Activated T-helper 1 cell treated with anti-CD3 and anti-CD28 coated beads, Interleukin-2, amount 50 U/mL, for 16 hours (primary cell): ENCODE results near the gene ASIC3.
A peak's percentile ranks its signal among the peaks of the same experiment; 100 is the strongest.

Experiments
- DNase-seq, 2 donors: peaks; one replicate each; pipeline ENCODE4 v3.0.0-alpha.2; 2020; ENCODE audit warnings: low read depth in 1 of 2, low spot score in 1 of 2

The ASIC3 gene

GRCh38 chr7:151056666-151057505 lies 8.6 kb downstream of the ASIC3 start:
- no peak for DNase-seq

GRCh38 chr7:151057506-151057988 lies 9.2 kb downstream of the ASIC3 start, which contains the start of gene CDK5:
TSS of gene CDK5 (minus strand) at chr7:151057897. CDS start at chr7:151057848, 49 bp downstream.
- no peak for DNase-seq

GRCh38 chr7:151057989-151058780 lies 9.9 kb downstream of the ASIC3 start:
- peak; percentile 93 to 94 for DNase-seq

GRCh38 chr7:151058781-151059366 lies 10.5 kb downstream of the ASIC3 start:
- no peak for DNase-seq

- peak; percentile 42 to 67 for DNase-seq
Observed at GRCh38 chr7:151059367-151060112, 11.2 kb downstream of the ASIC3 start, which contains the start of gene SLC4A2. TSS of gene SLC4A2 (plus strand) at chr7:151059589. CDS start at chr7:151061988, 2,399 bp downstream.

GRCh38 chr7:151060113-151060415 lies 11.7 kb downstream of the ASIC3 start:
- no peak for DNase-seq

- no peak for DNase-seq
Observed at GRCh38 chr7:151060416-151061212, 12.3 kb downstream of the ASIC3 start.

GRCh38 chr7:151061213-151062110 lies 13.1 kb downstream of the ASIC3 start:
- DNase-seq, result no peak

- no peak for DNase-seq
Observed at GRCh38 chr7:151062111-151062398, 13.7 kb downstream of the ASIC3 start.

GRCh38 chr7:151062399-151063211 lies 14.3 kb downstream of the ASIC3 start:
- no peak for DNase-seq

GRCh38 chr7:151063212-151063561 lies 14.9 kb downstream of the ASIC3 start:
- DNase-seq, result no peak

GRCh38 chr7:151064454-151064853 lies 16.1 kb downstream of the ASIC3 start:
- DNase-seq, result no peak

- no peak for DNase-seq
Observed at GRCh38 chr7:151064993-151065392, 16.7 kb downstream of the ASIC3 start.

GRCh38 chr7:151065516-151065915 lies 17.2 kb downstream of the ASIC3 start:
- DNase-seq, result no peak

GRCh38 chr7:151066273-151066974 lies 18.1 kb downstream of the ASIC3 start:
- DNase-seq, result no peak

- no peak for DNase-seq
Observed at GRCh38 chr7:151068069-151068773, 19.9 kb downstream of the ASIC3 start.

GRCh38 chr7:151069841-151070573 lies 21.7 kb downstream of the ASIC3 start:
- DNase-seq, result no peak
